ENCODE data around the gene PLAU.
"Not testable (repeated sequence)": the region's sequence is repeated elsewhere in the genome, so short reads cannot be mapped to it uniquely, and the experiment has no call there.

The PLAU gene

GRCh38 chr10:73899423-73899822 lies 11.5 kb upstream of the PLAU start:
- no peak for DNase-seq

GRCh38 chr10:73900064-73900463 lies 10.9 kb upstream of the PLAU start:
- no peak for DNase-seq

- DNase-seq = no peak
Measured at GRCh38 chr10:73901261-73901660, 9.7 kb upstream of the PLAU start.

GRCh38 chr10:73902351-73902750 lies 8.6 kb upstream of the PLAU start:
- no peak for DNase-seq

GRCh38 chr10:73905256-73906020 lies 5.5 kb upstream of the PLAU start:
- no peak for DNase-seq

GRCh38 chr10:73906524-73907447 lies 4.1 kb upstream of the PLAU start:
- DNase-seq = no peak

GRCh38 chr10:73907841-73908517 lies 3.0 kb upstream of the PLAU start:
- no peak for DNase-seq

GRCh38 chr10:73908853-73909539 lies 1.9 kb upstream of the PLAU start:
- DNase-seq = no peak

- no peak for DNase-seq
Measured at GRCh38 chr10:73909540-73910115, 1.3 kb upstream of the PLAU start.

- DNase-seq = no peak
Measured at GRCh38 chr10:73910401-73910763, 550 bp upstream of the PLAU start.

GRCh38 chr10:73911553-73912004 lies 647 bp downstream of the PLAU start:
- no peak for DNase-seq

- no peak for DNase-seq
Measured at GRCh38 chr10:73914036-73914435, 3.1 kb downstream of the PLAU start.

GRCh38 chr10:73915206-73915851 lies 4.4 kb downstream of the PLAU start:
- no peak for DNase-seq

- DNase-seq = no peak
Measured at GRCh38 chr10:73916761-73917470, 6.0 kb downstream of the PLAU start.

GRCh38 chr10:73917566-73918305 lies 6.8 kb downstream of the PLAU start:
- DNase-seq = no peak

GRCh38 chr10:73919481-73919880 lies 8.5 kb downstream of the PLAU start:
- DNase-seq = not testable (repeated sequence)

- no peak for DNase-seq
Measured at GRCh38 chr10:73920089-73920488, 9.2 kb downstream of the PLAU start.

GRCh38 chr10:73922007-73922863 lies 11.3 kb downstream of the PLAU start:
- DNase-seq = no peak

- no peak for DNase-seq
Measured at GRCh38 chr10:73922864-73923133, 11.9 kb downstream of the PLAU start.
